HG03457 (cell line): ENCODE data around the gene RSPH3.
"Not testable (repeated sequence)": the region's sequence is repeated elsewhere in the genome, so short reads cannot be mapped to it uniquely, and the experiment has no call there.

ENCODE experiments used
- ATAC-seq: cut with Tn5 transposase; IDR thresholded peaks from one replicate; pipeline ENCODE4 v1.9.1; 2021; ENCODE audit warnings: moderate number of reproducible peaks; ENCODE audit not compliant: unreplicated experiment

The RSPH3 gene

DNA sequence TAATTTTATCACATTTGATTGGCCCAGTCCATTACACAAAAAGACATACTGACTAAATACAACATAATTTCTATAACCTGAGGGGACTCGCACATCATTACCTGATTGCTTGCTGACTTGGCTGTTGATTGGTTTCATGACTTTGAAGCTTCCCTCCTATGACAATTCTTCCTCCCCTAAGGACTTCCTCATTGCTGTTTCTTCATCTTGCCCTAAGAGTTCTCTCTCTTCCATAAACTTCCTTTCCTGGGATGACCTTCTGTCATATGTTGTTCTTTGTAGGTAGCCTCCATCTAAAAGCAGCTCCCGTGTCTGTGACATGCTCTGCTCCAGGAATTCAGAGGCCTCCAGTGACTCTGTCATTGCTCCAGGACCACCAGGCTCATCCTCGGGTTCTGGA is 22.6 kb downstream of the RSPH3 start:
- no peak for ATAC-seq

- ATAC-seq, result no peak
Observed at GRCh38 chr6:158972241-158973233, 27.5 kb downstream of the RSPH3 start.

DNA sequence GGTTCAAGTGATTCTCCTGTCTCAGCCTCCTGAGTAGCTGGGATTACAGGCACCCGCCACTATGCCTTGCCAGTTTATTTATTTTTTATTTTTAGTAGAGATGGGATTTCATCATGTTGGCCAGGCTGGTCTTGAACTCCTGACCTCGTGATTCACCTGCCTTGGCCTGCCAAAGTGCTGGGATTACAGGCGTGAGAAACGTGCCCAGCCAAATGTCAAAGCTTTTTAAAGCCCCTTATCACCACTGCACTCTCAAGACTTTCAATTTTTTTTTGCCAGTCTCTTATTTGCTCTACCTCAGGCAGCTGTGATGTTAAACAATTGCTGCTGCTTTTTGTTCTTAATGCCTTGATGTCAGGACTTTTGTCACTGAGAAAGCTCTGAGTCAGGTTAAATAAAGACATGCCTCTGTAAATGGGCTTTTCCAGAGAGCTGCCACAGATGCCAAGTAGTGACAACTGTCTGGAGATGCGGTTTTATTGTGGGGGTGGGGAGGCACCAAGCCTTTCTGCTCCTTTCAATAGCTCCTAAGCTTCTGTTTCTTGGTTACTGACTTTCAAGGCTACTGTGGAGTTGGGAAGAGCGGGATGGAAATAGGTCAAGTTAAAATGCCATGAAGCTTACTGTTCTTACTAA is 29.2 kb downstream of the RSPH3 start:
- no peak for ATAC-seq

DNA sequence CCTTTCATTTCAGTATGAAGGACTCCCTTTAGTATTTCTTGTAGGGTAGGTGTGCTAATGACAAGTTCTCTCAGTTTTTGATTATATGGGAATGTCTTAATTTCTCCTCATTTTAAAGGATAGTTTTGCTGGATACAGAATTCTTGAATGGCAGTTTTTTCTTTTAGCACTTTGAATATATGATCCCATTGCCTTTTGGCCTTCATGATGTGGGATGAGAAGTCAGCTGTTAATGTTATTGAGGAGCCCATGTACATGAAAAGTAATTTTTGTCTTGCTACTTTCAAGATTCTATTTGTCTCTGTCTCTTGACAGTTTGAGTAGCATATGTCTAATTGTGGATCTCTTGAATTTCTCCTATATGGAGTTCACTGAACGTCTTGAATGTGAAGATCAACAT is 30.9 kb downstream of the RSPH3 start:
- ATAC-seq, result no peak

DNA sequence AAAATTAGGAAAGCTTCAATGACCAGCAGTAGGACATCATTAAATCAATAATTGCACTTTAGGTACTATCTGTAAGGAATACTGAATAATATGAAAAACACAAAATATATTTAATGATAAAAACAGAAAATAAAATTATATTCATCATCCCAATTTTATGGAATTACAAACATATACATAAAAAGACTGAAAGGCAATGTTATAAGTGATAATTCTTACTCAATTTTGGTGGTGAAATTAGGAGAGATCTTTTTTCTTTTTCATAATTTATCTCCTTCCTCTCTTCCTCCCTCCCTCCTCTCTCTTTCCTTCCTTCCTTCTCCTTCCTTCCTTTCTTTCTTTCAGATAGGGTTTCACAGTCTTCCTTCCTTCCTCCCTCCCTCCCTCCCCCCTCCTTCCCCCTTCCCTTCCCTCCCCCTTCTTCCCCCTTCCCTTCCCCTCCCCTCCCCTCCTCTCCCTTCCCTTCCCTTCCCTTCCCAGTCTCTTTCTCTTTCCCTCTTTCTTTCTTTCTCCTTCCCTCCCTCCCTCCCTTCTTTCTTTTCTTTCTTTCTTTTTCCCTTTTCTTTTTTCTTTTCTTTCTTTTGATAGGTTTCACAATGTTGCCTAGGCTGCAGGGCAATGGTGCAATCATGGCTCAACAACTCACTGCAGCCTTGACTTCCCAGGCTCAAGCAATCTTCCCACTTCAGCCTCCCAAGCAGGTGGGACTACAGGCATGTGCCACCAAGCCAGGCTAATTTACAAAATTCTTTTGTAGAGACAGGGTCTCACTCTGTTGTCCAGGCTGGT is 36.8 kb downstream of the RSPH3 start:
- no peak for ATAC-seq

DNA sequence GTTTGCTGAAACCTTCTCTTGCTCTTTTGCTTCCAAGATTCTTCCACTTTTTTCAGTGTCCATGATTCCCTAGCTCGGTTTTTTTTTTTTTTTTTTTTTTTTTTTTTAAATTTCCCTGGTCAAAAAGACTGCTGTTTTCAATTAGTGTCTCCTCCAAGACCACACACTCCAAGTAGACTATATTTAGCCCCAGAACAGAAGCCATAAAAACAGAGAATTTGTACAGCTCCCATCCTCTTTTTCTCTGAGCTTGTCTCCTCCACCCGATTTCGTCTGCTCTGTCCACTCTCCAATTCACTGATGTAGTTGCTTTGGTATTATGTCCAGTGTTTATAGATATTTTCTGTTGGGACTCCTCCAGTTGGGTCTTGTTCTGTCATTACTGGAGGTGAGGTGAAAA is 37.6 kb downstream of the RSPH3 start:
- no peak for ATAC-seq

GRCh38 chr6:158960026-158960425 is 40.0 kb downstream of the RSPH3 start:
- ATAC-seq, result no peak

DNA sequence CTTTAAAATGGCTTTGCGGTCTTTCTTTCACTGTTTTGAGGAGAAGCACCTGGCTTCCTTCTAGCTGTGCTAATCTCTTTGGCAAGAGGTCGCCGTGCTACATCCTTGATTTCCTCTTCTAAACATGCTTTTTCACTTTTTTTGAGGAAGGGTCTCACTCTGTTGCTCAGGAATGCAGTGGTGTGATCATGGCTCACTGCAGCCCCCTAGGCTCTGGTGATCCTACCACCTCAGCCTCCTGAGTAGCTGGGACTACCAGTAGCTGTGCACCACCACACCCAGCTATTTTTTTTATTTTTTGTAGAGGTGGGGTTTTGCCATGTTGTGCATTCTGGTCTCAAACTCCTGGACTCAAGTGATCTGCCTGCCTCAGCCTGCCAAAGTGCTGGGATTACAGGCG is 40.5 kb downstream of the RSPH3 start:
- no peak for ATAC-seq

GRCh38 chr6:158958504-158959386 is 41.3 kb downstream of the RSPH3 start:
- no peak for ATAC-seq

- no peak for ATAC-seq
Observed at GRCh38 chr6:158955255-158955654, 44.7 kb downstream of the RSPH3 start.

- ATAC-seq, result no peak
Observed at GRCh38 chr6:158954753-158955152, 45.2 kb downstream of the RSPH3 start.

DNA sequence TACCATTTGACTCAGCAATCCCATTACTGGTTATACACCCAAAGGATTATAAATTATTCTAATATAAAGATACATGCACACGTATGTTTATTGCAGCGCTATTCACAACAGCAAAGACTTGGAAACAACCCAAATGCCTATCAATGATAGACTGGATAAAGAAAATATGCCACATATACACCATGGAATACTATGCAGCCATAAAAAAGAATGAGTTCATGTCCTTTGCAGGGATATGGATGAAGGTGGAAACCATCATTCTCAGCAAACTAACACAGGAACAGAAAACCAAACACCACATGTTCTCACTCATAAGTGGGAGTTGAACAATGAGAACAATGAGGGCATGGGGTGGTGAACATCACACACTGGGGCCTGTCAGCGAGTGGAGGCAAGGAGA is 48.0 kb downstream of the RSPH3 start:
- not testable (repeated sequence) for ATAC-seq

- ATAC-seq, result not testable (repeated sequence)
Observed at GRCh38 chr6:158951565-158951964, 48.4 kb downstream of the RSPH3 start.

GRCh38 chr6:158947284-158947683 is 52.7 kb downstream of the RSPH3 start:
- no peak for ATAC-seq

DNA sequence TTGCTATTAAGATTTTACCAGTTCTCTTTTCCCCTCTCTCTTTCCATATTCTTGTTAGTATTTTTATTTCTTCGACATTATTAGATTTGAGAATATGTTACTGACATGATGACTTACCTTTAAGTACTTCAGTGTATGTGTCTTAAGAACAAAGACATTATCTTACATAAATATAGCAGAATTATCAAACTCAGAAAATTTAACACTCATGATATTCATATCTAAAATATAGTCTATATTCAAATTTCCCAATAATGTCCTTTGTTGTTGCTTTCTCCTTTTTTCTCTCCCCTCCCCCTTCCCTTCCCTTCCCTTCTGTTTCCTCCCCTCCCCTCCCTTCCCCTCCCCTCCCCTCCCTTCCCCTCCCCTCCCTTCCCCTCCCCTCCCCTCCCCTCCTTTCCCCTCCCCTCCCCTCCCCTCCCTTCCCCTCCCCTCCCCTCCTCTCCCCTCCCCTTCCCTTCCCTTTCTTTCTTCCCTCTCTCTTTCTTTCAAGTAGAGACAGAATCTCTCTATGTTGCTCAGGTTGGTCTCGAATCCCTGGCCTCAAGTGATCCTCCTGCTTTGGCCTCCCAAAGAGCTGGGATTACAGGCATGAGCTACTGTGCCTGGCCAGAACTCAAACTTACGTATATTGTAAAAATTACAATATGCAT is 56.5 kb downstream of the RSPH3 start:
- no peak for ATAC-seq

DNA sequence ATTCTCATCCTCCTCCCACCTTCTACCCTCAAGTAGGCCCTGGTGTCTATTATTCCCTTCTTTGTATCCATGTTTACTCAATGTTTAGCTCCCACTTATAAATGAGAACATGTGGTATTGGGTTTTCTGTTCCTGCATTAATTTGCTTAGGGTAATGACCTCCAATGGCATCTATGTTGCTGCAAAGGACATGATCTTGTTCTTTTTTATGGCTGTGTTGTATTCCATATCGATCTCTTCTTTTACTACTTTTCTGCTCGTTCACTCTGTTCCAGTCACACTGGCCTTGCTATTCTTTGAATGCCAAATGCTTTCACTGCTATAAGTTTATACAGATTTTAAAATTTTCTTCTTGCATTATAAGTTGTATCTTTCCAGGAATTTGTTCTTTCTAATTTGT is 57.7 kb downstream of the RSPH3 start:
- no peak for ATAC-seq

GRCh38 chr6:158941246-158941645 is 58.8 kb downstream of the RSPH3 start:
- ATAC-seq, result no peak

DNA sequence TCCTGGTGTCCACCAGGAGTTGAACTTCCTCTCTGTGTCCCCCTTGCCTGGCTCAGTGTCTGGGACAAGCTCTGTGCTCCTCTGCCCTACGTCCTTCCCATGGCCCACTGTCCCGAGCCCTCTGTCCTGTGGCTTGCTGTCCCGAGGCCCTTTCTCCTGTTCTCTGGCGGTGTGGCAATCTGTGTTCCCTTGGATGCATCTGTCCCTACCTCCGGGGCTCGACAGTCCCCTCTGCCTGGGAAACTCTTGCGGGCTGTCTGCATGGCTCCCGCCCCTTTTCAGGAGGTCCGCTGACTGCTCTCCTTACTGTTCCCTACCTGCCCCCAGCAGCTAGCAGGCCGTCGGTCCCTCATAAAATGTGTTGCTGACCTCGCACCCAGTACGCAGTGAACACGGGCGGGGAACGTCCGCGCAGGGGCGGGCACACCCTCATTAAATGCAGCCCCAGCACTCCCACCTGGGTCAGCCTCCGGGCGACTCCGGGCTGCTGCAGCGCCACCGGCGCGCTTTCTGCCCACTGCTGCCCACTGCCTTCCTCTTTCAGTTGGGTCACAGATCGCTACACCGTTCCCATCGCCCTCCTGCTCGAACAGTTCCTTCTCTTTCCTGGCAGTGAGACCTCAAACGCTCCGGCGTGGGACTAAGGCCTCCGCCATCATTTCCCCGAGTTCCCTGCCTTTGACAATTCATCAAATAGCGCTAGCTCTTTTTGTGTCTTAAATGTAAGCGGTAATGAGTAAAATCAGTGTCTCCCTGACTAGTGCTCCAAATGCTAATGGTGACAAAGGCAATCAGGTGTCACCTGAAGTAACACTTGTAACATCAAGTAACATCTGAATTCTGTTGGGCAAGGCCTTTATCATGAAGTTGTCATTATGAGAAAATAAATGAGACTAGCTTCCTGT is 60.5 kb downstream of the RSPH3 start:
- no peak for ATAC-seq

GRCh38 chr6:158938811-158939254 is 61.2 kb downstream of the RSPH3 start:
- no peak for ATAC-seq
